GM18951 (cell line): ENCODE measurements around the gene CDC27.
"Not testable (repeated sequence)": the region's sequence is repeated elsewhere in the genome, so short reads cannot be mapped to it uniquely, and the experiment has no call there.

ENCODE experiments used
- POLR2A ChIP-seq: IDR thresholded peaks from 4 replicates; pipeline ENCODE4 v1.6.1; 2011; ENCODE audit warnings: mild to moderate bottlenecking; ENCODE audit not compliant: insufficient read length, insufficient read depth; ENCODE audit errors: extremely low read depth
- in situ Hi-C: fragments of 300-500 bp; cut with MboI; formaldehyde crosslinking; loops from one replicate; pipeline ENCODE4 v1.12.0; 2022; ENCODE audit warnings: low sequenced_read_pairs, mixed read lengths, inconsistent platforms; ENCODE audit not compliant: unreplicated experiment

The CDC27 gene

DNA sequence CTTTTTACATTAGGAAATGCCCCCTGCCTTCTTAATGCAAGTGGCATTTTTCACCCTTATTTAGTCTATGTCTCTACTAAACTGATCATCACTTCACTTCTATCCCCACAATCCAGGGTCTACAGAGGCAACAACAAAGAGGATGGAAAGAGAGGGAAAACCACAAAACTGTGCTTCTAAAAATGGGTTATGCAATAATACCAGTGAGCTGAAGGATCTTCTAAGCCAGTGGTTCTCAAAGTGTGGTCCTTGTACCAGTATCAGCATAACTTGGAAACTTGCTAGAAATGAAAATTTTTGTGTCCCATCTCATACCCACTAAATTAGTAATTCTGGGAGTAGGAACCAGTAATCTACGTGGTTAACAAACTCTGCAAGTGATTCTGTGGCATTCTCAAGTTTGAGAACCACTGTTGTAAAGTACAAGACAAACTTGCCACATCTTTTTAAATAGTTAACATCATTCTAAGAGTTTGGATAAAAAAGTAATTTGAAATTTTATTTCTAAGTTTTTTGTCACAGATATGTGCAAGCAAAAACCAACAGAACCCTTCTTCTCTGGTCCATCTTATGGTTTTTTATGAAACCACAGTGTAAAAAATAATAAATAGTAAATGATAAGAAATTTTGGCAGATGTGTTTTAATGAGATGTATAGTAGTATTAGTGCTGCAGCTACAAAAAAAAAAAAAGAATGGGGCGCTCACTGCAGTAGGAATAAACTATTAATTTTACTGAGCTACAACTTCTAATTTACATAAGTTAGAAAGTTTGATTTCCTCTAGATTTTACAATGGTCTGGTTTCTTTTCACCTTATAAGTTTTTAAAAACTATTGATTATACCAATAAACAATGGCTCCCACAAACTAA is 16.2 kb downstream of the CDC27 start:
- TF ChIP-seq POLR2A = no peak
- in situ Hi-C loops = no loop called here

DNA sequence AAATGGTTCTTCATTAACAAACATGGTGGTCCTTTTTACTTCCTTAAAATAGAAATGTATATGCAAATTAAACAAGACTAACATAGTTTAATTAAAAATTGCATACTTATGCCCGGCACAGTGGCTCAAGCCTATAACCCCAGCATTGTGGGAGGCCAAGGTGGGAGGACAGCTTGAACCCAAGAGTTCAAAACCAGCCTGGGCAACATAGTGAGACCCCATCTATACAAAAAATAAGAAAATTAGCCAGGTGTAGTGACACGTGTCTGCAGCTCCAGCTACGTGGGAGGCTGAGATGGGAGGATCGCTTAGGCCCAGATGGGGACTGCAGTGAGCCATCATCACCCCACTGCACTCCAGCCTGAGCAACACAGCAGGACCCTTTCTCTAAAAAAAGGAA is 18.4 kb downstream of the CDC27 start:
- in situ Hi-C loops = no loop called here
- no peak for TF ChIP-seq POLR2A

DNA sequence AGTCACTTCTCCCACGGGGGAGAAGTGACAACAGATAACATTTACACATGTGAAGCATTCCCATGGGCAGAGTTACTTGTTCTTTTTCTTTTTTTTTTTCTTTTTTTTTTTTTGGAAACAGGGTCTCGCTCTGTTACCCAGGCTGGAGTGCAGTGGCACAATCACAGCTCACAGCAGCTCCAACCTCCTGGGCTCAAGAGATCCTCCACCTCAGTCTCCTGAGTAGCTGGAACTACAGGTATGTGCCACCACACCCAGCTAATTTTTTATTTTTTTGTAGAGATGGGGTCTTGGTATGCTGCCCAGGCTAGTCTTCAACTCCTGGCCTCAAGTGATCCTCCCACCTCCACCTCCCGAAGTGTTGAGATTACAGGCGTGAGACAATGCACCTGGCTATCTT is 20.2 kb downstream of the CDC27 start:
- in situ Hi-C loops = not testable (repeated sequence)

DNA sequence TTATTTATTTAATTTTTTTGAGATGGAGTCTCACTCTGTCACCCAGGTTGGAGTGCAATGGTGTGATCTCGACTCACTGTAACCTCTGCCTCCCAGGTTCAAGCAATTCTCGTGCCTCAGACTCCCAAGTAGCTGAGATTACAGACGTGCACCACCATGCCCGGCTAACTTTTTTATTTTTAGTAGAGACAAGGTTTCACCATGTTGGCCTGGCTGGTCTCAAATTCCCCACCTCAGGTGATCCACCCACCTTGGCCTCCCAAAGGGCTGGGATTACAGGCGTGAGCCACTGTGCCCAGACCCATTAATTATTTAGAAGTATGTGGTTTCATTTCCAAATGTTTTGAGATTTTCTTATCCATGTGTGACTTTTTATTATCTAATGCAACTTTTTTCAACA is 22.2 kb downstream of the CDC27 start:
- in situ Hi-C loops = not testable (repeated sequence)

DNA sequence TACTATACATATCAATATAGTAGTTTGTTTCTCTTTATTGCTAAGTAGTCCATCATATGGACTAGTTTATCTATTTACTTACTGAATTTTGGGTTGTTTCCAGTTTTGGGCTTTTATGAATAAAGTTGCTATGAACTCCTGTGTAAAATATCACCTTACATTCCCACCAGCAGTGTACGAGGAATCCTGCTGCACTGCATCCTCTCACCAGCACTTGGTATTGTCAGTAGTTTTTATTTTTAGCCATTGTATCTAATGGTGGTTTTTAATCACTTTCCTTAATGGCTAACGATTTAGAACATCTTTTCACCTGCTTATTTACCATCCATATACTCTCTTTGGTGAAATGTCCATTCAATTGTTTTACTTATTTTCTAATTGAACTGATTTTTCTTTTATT is 24.0 kb downstream of the CDC27 start:
- in situ Hi-C loops = no loop called here
- TF ChIP-seq POLR2A = no peak

DNA sequence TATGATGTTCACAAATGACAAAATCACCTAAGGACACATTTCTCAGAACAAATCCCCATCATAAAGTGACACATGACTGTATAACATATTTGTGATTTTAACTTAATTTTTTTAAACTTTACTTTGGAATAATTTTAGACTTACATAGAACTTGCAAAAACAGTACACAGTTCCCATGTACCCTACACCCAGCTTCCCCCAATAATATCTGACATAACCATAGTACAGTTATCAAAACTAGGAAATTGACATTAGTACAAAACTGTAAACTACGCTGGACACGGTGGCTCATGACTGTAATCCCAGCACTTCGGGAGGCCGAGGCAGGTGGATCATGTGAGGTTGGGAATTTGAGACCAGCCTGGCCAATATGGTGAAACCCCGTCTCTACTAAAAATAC is 24.8 kb downstream of the CDC27 start:
- in situ Hi-C loops = no loop called here
- TF ChIP-seq POLR2A = no peak

DNA sequence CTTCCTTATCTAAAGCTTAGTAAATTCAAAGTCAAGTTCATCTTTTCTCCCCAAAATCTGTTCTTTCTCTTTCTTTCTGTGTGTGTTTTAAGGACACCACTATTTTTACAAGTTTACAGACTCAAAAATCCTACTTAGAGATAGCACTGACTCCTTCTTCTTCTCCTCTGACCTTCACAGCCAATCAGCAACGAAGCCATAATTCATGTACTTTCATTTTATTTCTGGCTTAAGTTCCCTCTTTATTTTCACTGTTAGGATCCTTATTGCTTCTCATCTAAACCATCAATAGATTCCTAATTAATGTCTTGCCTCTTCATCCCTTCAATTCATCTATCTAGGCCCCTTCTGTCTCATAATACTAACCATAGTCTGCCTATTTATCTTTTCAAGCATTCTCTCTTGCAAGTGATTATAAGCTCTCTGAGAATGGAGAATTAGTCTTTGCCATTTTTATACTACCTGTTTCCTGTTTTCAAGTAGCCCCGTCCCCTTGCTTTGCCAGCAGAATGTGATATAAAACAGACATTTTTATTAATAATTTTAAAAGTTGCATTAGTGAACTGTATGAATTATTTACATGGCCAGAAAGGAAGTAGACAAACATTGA is 27.0 kb downstream of the CDC27 start:
- TF ChIP-seq POLR2A = no peak
- in situ Hi-C loops = no loop called here

DNA sequence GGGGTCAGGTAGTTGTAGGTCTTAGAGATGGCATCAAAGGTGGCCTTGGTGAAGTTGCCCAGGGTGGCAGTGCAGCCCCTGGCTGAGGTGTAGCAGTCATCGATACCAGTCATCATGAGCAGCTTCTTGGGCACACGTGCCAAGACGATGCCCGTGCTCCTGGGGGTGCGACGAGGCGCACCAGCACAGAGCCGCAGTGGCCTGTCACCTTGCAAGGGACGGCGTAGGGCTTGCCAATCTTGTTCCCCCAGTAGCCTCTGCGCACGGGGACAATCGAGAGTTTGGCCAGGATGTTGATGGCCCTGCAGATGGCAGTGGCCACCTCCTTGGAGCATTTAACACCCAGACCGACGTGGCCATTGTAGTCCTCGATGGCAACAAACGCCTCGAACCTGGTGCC is 29.8 kb downstream of the CDC27 start:
- no peak for TF ChIP-seq POLR2A
- in situ Hi-C loops = no loop called here

DNA sequence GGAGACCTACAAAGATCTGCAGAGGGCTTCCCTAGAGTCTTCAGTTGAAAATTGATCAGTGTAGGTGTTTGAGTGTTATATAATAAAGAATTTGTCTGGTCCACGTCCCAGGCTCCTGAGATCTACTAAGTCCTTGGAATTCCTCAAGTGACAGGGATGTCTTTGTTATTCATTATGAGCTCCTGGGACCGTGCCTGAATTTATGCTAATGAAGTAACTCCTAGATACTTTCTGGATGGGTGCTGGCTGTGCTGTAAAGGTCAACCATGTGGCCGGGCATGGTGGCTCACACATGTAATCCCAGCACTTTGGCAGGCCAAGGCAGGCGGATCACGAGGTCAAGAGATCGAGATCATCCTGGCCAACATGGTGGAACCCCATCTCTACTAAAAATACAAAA is 43.7 kb downstream of the CDC27 start:
- no peak for TF ChIP-seq POLR2A
- in situ Hi-C loops = no loop called here

DNA sequence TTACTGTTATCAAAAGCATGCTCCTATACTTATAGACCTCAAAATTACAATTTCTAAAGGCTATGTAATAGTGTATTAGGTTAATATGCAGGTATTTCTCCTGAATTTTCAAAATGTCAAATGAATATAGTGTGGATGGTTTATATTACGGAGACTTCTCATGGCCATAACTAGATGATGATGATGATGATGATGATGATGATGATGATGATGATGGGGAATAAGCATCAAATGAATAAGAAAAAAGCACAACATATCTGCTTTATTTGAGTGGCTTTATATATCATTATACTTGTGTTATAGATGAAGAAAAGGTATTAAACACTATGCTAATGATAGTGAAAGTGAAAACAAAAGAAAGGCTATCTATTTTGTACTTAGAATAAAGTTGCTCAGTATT is 53.9 kb downstream of the CDC27 start:
- in situ Hi-C loops = no loop called here
- no peak for TF ChIP-seq POLR2A

DNA sequence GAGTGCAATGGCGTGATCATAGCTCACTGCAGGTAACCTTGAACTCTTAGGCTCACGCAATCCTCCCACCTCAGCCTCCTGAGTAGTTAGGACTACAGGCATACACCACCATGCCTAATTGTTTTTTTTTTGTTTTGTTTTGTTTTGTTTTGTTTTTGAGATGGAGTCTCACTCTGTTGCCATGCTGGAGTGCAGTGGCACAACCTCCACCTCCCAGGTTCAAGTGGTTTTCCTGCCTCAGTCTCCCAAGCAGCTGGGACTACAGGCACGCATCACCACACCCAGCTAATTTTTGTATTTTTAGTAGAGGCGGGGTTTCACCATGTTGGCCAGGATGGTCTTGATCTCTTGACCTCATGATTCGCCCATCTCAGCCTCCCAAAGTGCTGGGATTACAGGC is 54.7 kb downstream of the CDC27 start:
- in situ Hi-C loops = not testable (repeated sequence)

DNA sequence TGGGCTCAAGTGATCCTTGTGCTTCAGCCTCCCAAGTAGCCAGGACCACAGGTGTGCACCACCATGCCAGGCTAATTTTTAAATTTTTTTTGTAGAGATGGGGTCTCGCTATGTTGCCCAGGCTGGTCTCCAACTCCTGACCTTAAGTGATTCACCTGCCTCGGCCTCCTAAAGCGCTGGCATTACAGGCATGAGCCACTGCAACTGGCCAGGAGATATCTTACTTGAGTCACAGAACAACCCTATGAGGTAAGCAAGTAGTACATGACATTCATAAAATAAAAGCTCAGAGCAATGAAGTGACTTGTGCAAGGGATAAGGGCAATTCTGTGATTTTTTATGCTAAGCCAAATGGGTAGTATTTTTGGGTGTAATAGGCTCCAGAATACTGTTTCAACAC is 57.3 kb downstream of the CDC27 start:
- no peak for TF ChIP-seq POLR2A
- in situ Hi-C loops = no loop called here

DNA sequence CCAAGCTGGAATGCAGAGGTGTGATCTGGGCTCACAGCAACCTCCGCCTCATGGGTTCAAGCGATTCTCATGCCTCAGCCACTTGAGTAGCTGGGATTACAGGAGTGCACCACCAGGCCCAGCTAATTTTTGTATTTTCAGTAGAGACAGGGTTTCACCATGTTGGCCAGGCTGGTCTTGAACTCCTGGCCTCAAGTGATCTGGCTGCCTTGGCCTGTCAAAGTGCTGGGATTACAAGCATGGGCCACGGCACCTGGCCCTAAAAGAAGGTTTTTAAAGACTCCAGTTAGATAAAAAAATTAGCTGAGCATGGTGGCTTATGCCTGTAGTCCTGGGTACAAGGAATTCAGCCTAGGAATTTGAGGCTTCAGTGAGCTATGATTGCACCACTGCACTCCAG is 62.3 kb downstream of the CDC27 start:
- in situ Hi-C loops = not testable (repeated sequence)

DNA sequence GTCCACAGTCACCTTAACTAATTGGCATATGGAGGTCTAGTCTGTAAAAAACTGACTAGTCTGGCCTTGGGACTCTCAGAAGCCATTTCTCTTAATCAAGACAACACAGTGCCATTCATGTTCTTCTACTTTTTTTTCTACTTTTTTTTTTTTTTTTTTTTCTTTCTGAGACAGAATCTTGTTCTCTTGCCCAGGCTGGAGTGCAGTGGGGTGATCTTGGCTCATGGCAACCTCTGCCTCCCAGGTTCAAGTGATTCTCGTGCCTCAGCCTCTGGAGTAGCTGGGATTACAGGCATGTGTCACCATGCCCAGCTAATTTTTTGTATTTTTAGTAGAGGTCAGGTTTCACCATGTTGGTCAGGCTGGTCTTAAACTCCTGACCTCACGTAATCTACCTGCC is 65.8 kb downstream of the CDC27 start:
- in situ Hi-C loops = not testable (repeated sequence)

DNA sequence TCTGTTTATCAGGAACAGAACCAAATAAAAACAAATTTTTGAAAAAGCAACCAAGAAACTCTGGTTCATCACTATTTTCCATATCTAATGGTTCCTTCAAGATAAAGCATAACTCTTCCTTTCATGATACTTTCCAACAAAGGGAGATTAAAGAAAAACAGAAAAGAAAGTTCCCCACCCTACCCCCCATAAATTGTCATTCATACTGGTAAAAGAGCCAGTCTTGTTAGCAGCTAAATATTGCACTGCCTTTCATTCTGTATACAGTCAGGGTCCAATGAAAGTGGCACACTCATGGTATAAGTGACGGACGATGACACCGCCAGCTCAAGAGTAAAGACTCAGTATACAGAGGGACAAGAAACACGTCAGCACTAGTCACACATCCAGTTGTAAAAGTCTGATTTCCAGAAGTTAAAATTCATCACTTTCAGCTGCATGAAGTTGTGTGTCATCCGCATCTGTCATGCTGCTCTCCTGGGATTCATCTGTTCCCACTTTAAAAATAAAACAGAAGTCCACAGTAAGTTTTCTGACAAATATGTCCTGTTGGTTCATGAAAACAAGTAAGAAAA is 68.5 kb downstream of the CDC27 start:
- in situ Hi-C loops = no loop called here
- TF ChIP-seq POLR2A = no peak
